GM23338 (cell line): ENCODE results near the gene UBE2D3.

Experiments used
- CREB1 ChIP-seq: fragments of 250-450 bp; sonication (Bioruptor Pico); IDR thresholded peaks from 2 replicates; pipeline ENCODE4 v1.5.0; 2020; ENCODE audit warnings: low read depth, mild to moderate bottlenecking, moderate library complexity
- EZH2 ChIP-seq: fragments of 200-600 bp; sonication (generic); IDR thresholded peaks from one replicate; pipeline ENCODE4 v1.8.0; 2017; ENCODE audit warnings: antibody characterized with exemption, mild to moderate bottlenecking, low read depth; ENCODE audit not compliant: unreplicated experiment
- EZH2phosphoT487 ChIP-seq: fragments of 200-600 bp; sonication (generic); IDR thresholded peaks from one replicate; pipeline ENCODE4 v1.8.1; 2018; ENCODE audit warnings: antibody characterized with exemption; ENCODE audit not compliant: unreplicated experiment
- JUNB ChIP-seq: IDR thresholded peaks from one replicate; pipeline ENCODE4 v1.6.1; 2016; ENCODE audit warnings: antibody characterized with exemption; ENCODE audit not compliant: unreplicated experiment
- NANOG ChIP-seq: IDR thresholded peaks from 2 replicates; pipeline ENCODE4 v1.6.1; 2016; ENCODE audit warnings: antibody characterized with exemption, borderline replicate concordance
- POLR2AphosphoS5 ChIP-seq: IDR thresholded peaks from 2 replicates; pipeline ENCODE4 v1.6.1; 2016; ENCODE audit warnings: antibody characterized with exemption, low read depth
- STAT1 ChIP-seq: IDR thresholded peaks from one replicate; pipeline ENCODE4 v1.6.1; 2016; ENCODE audit warnings: antibody characterized with exemption; ENCODE audit not compliant: unreplicated experiment
- ZNF114 ChIP-seq: fragments of 250-450 bp; sonication (Bioruptor Pico); IDR thresholded peaks from 2 replicates; pipeline ENCODE4 v1.5.0; 2020; ENCODE audit warnings: mild to moderate bottlenecking, moderate library complexity
- ZNF331 ChIP-seq: fragments of 250-450 bp; sonication (Bioruptor Pico); IDR thresholded peaks from 2 replicates; pipeline ENCODE4 v1.5.0; 2020; ENCODE audit warnings: low read depth, mild to moderate bottlenecking, moderate library complexity
- TF ChIP-seq, protein P1 (sequence below), 2 experiments: fragments of 200-600 bp in 1 of 2; sonication (generic) in 1 of 2; conservative IDR thresholded peaks; 2 replicates each; pipeline versions ENCODE4 v1.5.1 to v1.6.1; 2016 to 2017; ENCODE audit warnings: antibody characterized with exemption in 2 of 2, low read depth in 2 of 2, mild to moderate bottlenecking in 2 of 2, moderate library complexity in 1 of 2
- TF ChIP-seq, protein P2 (sequence below): IDR thresholded peaks from 2 replicates; pipeline ENCODE4 v1.6.1; 2016; ENCODE audit warnings: antibody characterized with exemption
- TF ChIP-seq, protein P3 (sequence below): IDR thresholded peaks from one replicate; pipeline ENCODE4 v1.6.1; 2018; ENCODE audit warnings: antibody characterized with exemption; ENCODE audit not compliant: unreplicated experiment

DNA sequence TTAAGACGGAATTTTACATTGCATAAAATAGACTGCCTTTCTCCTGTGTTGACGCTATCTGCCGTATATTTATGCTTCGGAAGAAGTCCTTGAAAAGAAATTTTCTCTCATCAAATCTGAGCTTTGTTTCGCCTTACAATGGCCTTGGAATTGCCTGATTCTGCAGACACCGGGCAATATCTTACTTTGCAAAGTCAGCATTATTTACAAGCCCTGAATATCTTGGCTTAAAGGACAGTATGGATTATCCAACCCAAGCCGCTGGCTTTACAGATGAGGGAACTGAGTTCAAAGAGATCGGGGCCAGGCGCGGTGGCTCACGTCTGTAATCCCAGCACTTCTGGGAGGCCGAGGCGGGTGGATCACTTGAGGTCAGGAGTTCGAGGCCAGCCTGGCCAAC, 65.4 kb downstream of the UBE2D3 start:
- TF ChIP-seq, protein P1, sequence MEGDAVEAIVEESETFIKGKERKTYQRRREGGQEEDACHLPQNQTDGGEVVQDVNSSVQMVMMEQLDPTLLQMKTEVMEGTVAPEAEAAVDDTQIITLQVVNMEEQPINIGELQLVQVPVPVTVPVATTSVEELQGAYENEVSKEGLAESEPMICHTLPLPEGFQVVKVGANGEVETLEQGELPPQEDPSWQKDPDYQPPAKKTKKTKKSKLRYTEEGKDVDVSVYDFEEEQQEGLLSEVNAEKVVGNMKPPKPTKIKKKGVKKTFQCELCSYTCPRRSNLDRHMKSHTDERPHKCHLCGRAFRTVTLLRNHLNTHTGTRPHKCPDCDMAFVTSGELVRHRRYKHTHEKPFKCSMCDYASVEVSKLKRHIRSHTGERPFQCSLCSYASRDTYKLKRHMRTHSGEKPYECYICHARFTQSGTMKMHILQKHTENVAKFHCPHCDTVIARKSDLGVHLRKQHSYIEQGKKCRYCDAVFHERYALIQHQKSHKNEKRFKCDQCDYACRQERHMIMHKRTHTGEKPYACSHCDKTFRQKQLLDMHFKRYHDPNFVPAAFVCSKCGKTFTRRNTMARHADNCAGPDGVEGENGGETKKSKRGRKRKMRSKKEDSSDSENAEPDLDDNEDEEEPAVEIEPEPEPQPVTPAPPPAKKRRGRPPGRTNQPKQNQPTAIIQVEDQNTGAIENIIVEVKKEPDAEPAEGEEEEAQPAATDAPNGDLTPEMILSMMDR (conservative IDR thresholded peaks at IDR 0.05; ENCODE audit: low read depth in 2 of 2): no peak
- TF ChIP-seq ZNF331 (CRISPR knock-in tag) (no peak), ZNF114 (CRISPR knock-in tag) (no peak), EZH2 (no peak), POLR2AphosphoS5 (no peak), CREB1 (CRISPR knock-in tag) (no peak), STAT1 (no peak), NANOG (no peak), JUNB (no peak), EZH2phosphoT487 (no peak)
- TF ChIP-seq, protein P2, sequence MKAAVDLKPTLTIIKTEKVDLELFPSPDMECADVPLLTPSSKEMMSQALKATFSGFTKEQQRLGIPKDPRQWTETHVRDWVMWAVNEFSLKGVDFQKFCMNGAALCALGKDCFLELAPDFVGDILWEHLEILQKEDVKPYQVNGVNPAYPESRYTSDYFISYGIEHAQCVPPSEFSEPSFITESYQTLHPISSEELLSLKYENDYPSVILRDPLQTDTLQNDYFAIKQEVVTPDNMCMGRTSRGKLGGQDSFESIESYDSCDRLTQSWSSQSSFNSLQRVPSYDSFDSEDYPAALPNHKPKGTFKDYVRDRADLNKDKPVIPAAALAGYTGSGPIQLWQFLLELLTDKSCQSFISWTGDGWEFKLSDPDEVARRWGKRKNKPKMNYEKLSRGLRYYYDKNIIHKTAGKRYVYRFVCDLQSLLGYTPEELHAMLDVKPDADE: no peak
- TF ChIP-seq, protein P3, sequence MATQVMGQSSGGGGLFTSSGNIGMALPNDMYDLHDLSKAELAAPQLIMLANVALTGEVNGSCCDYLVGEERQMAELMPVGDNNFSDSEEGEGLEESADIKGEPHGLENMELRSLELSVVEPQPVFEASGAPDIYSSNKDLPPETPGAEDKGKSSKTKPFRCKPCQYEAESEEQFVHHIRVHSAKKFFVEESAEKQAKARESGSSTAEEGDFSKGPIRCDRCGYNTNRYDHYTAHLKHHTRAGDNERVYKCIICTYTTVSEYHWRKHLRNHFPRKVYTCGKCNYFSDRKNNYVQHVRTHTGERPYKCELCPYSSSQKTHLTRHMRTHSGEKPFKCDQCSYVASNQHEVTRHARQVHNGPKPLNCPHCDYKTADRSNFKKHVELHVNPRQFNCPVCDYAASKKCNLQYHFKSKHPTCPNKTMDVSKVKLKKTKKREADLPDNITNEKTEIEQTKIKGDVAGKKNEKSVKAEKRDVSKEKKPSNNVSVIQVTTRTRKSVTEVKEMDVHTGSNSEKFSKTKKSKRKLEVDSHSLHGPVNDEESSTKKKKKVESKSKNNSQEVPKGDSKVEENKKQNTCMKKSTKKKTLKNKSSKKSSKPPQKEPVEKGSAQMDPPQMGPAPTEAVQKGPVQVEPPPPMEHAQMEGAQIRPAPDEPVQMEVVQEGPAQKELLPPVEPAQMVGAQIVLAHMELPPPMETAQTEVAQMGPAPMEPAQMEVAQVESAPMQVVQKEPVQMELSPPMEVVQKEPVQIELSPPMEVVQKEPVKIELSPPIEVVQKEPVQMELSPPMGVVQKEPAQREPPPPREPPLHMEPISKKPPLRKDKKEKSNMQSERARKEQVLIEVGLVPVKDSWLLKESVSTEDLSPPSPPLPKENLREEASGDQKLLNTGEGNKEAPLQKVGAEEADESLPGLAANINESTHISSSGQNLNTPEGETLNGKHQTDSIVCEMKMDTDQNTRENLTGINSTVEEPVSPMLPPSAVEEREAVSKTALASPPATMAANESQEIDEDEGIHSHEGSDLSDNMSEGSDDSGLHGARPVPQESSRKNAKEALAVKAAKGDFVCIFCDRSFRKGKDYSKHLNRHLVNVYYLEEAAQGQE: no peak
